Measurements from ENCODE around the gene INIP. TPM values are rescaled to one million over a fixed set of nuclear protein-coding genes. Genes with fewer than 3 reads are reported as not detected.

The INIP gene
- total RNA-seq, 1 experiment from 2014 or later: 28.0 TPM

DNA sequence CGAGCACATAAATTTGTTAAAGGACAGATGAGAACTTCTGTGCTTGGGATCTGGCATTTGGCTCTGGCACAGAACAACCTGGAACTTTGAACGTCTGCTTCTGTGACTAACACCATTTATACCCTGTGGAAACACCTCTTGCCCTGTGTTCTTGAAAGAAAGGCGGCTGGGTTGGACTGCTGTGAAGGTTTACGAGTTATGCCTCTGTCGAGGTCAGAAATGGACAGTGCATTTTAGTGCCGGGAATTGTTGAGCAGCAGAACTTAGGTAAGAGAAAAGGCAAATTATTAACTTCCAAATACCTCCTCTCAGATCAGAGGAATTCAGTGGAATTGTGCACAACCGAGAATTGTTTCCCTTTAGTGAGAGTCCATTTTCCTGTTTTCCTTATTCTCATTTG lies 14.1 kb upstream of the INIP start:
- TF ChIP-seq CTCF (conservative IDR thresholded peaks at IDR 0.05): no peak
- TF ChIP-seq EZH2 (IDR thresholded peaks at IDR 0.05; ENCODE audit: low read depth): no peak
- DNase-seq: no peak
- Histone ChIP-seq H3K36me3 (ENCODE audit: low read depth) (no peaks in the 10 kb centered on the region), H4K20me1 (ENCODE audit: insufficient read depth) (no peaks in the 10 kb centered on the region), H3K79me2 (ENCODE audit: low read depth) (no peaks in the 10 kb centered on the region), H3K27me3 (ENCODE audit: insufficient read depth, low read depth) (no peaks in the 10 kb centered on the region), H3K4me2 (no peak overlapping the region), H3K9me3 (ENCODE audit: insufficient read depth, low read depth) (no peaks in the 10 kb centered on the region), H3K27ac (no peak overlapping the region), H3K4me1 (replicated peaks; ENCODE audit: insufficient read depth) (no peaks in the 10 kb centered on the region), H3F3A (ENCODE audit: insufficient read depth, low read depth) (no peaks in the 10 kb centered on the region), H2AFZ (no peak overlapping the region), H3K4me3 (no peak overlapping the region), H3K9me2 (ENCODE audit: insufficient read depth) (no peaks in the 10 kb centered on the region)
- no TSS peak for BruUV-seq (replicated peaks)
- CTCF ChIA-PET: no interaction called here
- intact Hi-C loops (cut with micrococcal nuclease; ENCODE audit: unreplicated experiment): no loop called here
- POLR2A ChIA-PET (ENCODE audit: unreplicated experiment): no interaction called here

DNA sequence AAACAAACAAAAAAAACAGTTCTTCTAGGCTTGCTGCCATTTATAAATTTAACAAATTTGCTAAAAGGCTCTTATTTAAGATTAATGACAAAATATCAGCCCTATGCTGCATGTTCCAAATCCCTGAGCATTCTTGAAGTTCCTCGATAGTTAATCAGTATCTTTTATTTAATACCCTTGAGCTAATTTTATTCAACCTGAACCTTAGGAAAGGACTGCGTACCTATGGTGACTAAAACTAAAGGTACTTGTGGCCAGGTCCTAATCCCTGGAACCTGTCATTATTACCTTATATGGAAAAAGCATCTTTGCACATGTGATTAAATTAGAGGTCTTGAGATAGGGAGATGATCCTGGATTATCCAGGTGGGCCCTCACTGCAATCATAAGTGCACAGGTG lies 10.5 kb upstream of the INIP start:
- no TSS peak for BruUV-seq (replicated peaks)
- Histone ChIP-seq H3K36me3 (ENCODE audit: low read depth) (no peaks in the 10 kb centered on the region), H3K4me1 (replicated peaks; ENCODE audit: insufficient read depth) (no peaks in the 10 kb centered on the region), H3K27ac (no peak overlapping the region), H3K9me3 (ENCODE audit: insufficient read depth, low read depth) (no peaks in the 10 kb centered on the region), H4K20me1 (ENCODE audit: insufficient read depth) (no peaks in the 10 kb centered on the region), H3F3A (ENCODE audit: insufficient read depth, low read depth) (no peaks in the 10 kb centered on the region), H3K9me2 (ENCODE audit: insufficient read depth) (no peaks in the 10 kb centered on the region), H3K27me3 (ENCODE audit: insufficient read depth, low read depth) (no peaks in the 10 kb centered on the region), H3K4me2 (no peak overlapping the region), H3K79me2 (ENCODE audit: low read depth) (no peaks in the 10 kb centered on the region), H3K4me3 (no peak overlapping the region), H2AFZ (no peak overlapping the region)
- no peak for DNase-seq
- intact Hi-C loops (cut with micrococcal nuclease; ENCODE audit: unreplicated experiment): no loop called here
- POLR2A ChIA-PET (ENCODE audit: unreplicated experiment): no interaction called here
- CTCF ChIA-PET: interaction anchor here (0.7 kb wide), 1 partner anchor 182 kb away, joined by 4 read pairs; no protein-coding TSS in a partner anchor
- TF ChIP-seq CTCF (conservative IDR thresholded peaks at IDR 0.05): no peak
- no peak for TF ChIP-seq EZH2 (IDR thresholded peaks at IDR 0.05; ENCODE audit: low read depth)

DNA sequence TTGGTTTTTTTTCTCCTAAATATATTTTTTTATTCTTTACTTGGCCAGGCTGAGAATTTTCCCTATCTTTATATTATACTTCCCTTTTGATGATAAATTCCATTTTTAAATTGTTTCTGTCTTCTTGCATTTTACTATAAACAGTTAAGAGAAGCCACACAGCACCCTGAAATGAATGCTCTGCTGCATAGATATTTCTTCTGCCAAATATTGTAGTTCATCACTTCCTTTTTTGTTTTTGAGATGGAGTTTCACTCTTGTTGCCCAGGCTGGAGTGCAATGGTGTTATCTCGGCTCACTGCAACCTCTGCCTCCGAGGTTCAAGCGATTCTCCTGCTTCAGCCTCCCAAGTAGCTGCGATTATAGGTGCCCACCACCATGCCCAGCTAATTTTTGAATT lies 8.5 kb upstream of the INIP start:
- Histone ChIP-seq H3K4me2 (no peak overlapping the region), H3K27ac (no peak overlapping the region), H3F3A (ENCODE audit: insufficient read depth, low read depth) (no peaks in the 10 kb centered on the region), H3K27me3 (ENCODE audit: insufficient read depth, low read depth) (no peaks in the 10 kb centered on the region), H3K4me1 (replicated peaks; ENCODE audit: insufficient read depth) (no peaks in the 10 kb centered on the region), H3K9me3 (ENCODE audit: insufficient read depth, low read depth) (no peaks in the 10 kb centered on the region), H3K79me2 (ENCODE audit: low read depth) (no peaks in the 10 kb centered on the region), H3K36me3 (ENCODE audit: low read depth) (no peaks in the 10 kb centered on the region), H3K9me2 (ENCODE audit: insufficient read depth) (no peaks in the 10 kb centered on the region), H3K4me3 (no peak overlapping the region), H2AFZ (no peak overlapping the region), H4K20me1 (ENCODE audit: insufficient read depth) (no peaks in the 10 kb centered on the region)
- intact Hi-C loops (cut with micrococcal nuclease; ENCODE audit: unreplicated experiment): no loop called here
- ChIA-PET POLR2A (ENCODE audit: unreplicated experiment) (no interaction called here), CTCF (no interaction called here)
- no TSS peak for BruUV-seq (replicated peaks)
- TF ChIP-seq CTCF (conservative IDR thresholded peaks at IDR 0.05): no peak
- TF ChIP-seq EZH2 (IDR thresholded peaks at IDR 0.05; ENCODE audit: low read depth): no peak
- DNase-seq: no peak
